ENCODE results near the gene RCOR2. TPM values are rescaled to one million over a fixed set of nuclear protein-coding genes. Genes with fewer than 3 reads are reported as not detected.

RCOR2 gene
- total and polyA plus RNA-seq, 2 of the 13 experiments (the other 11 are each of a cell fraction or from before 2014, with no cell fraction given): 8.3 to 8.5 TPM

DNA sequence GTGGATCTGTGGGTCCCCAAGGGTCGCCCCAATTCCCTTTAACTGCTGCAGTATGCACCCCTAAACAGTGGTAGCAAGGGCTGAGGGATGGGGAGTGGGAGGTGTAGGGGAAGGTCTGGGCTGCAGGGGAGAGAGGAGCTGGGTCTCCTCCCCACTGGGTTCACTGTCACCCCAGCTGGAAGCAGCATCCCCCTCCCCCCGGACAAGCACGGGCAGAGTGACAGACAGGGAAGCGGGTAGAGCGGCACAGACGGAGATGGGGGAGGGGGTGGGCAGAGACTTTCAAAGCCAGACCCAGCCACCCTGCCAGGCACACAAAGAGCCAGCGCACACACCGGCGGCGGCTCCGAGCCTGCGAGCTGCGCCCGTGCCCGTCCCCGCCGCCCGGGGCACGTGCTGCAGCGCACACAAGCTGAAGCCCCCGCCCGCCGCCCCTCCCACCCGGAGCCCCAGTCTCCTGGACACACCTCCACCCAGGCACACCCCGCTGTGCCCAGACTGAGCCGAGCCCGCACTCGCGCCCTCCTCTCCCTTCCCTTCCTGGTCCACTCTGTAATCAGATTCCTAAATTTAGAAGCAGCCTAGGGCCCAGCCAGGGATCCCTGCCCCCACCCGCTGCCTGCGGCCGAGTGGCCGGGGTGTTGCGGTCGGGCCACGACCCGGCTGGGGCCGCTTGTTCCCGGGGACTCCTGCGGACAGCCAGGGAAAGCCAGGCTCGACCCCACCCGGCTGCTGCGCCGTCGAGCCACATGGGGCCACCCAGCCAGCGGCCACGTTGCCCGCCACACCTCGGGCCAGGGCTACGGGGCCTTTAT, 935 bp upstream of the RCOR2 start (continued):
- TF ChIP-seq SMAD9 (CRISPR knock-in tag; IDR thresholded peaks at IDR 0.05): no peak
- TF ChIP-seq, protein P1, sequence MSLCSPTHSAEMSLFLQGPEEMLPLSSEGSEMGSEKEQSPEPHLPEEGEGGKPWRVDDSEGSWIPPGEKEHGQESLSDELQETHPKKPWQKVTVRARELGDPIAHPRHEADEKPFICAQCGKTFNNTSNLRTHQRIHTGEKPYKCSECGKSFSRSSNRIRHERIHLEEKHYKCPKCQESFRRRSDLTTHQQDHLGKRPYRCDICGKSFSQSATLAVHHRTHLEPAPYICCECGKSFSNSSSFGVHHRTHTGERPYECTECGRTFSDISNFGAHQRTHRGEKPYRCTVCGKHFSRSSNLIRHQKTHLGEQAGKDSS (CRISPR knock-in tag; IDR thresholded peaks at IDR 0.05; ENCODE audit: borderline replicate concordance, low read depth): 0 out of 2 replicates have a peak, but pooled peaks have one; percentile 29
- TF ChIP-seq, protein P2, sequence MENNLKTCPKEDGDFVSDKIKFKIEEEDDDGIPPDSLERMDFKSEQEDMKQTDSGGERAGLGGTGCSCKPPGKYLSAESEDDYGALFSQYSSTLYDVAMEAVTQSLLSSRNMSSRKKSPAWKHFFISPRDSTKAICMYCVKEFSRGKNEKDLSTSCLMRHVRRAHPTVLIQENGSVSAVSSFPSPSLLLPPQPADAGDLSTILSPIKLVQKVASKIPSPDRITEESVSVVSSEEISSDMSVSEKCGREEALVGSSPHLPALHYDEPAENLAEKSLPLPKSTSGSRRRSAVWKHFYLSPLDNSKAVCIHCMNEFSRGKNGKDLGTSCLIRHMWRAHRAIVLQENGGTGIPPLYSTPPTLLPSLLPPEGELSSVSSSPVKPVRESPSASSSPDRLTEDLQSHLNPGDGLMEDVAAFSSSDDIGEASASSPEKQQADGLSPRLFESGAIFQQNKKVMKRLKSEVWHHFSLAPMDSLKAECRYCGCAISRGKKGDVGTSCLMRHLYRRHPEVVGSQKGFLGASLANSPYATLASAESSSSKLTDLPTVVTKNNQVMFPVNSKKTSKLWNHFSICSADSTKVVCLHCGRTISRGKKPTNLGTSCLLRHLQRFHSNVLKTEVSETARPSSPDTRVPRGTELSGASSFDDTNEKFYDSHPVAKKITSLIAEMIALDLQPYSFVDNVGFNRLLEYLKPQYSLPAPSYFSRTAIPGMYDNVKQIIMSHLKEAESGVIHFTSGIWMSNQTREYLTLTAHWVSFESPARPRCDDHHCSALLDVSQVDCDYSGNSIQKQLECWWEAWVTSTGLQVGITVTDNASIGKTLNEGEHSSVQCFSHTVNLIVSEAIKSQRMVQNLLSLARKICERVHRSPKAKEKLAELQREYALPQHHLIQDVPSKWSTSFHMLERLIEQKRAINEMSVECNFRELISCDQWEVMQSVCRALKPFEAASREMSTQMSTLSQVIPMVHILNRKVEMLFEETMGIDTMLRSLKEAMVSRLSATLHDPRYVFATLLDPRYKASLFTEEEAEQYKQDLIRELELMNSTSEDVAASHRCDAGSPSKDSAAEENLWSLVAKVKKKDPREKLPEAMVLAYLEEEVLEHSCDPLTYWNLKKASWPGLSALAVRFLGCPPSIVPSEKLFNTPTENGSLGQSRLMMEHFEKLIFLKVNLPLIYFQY (CRISPR knock-in tag; IDR thresholded peaks at IDR 0.05; ENCODE audit: borderline replicate concordance): no peak
- TF ChIP-seq, protein P3, sequence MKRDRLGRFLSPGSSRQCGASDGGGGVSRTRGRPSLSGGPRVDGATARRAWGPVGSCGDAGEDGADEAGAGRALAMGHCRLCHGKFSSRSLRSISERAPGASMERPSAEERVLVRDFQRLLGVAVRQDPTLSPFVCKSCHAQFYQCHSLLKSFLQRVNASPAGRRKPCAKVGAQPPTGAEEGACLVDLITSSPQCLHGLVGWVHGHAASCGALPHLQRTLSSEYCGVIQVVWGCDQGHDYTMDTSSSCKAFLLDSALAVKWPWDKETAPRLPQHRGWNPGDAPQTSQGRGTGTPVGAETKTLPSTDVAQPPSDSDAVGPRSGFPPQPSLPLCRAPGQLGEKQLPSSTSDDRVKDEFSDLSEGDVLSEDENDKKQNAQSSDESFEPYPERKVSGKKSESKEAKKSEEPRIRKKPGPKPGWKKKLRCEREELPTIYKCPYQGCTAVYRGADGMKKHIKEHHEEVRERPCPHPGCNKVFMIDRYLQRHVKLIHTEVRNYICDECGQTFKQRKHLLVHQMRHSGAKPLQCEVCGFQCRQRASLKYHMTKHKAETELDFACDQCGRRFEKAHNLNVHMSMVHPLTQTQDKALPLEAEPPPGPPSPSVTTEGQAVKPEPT (CRISPR knock-in tag; IDR thresholded peaks at IDR 0.05; ENCODE audit: low read depth): no peak
- TF ChIP-seq, protein P4, sequence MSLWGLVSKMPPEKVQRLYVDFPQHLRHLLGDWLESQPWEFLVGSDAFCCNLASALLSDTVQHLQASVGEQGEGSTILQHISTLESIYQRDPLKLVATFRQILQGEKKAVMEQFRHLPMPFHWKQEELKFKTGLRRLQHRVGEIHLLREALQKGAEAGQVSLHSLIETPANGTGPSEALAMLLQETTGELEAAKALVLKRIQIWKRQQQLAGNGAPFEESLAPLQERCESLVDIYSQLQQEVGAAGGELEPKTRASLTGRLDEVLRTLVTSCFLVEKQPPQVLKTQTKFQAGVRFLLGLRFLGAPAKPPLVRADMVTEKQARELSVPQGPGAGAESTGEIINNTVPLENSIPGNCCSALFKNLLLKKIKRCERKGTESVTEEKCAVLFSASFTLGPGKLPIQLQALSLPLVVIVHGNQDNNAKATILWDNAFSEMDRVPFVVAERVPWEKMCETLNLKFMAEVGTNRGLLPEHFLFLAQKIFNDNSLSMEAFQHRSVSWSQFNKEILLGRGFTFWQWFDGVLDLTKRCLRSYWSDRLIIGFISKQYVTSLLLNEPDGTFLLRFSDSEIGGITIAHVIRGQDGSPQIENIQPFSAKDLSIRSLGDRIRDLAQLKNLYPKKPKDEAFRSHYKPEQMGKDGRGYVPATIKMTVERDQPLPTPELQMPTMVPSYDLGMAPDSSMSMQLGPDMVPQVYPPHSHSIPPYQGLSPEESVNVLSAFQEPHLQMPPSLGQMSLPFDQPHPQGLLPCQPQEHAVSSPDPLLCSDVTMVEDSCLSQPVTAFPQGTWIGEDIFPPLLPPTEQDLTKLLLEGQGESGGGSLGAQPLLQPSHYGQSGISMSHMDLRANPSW (CRISPR knock-in tag; IDR thresholded peaks at IDR 0.05; ENCODE audit: borderline replicate concordance): no peak
- no peak for TF ChIP-seq ZNF121 (CRISPR knock-in tag; IDR thresholded peaks at IDR 0.05)
- no peak for TF ChIP-seq ZNF235 (CRISPR knock-in tag; IDR thresholded peaks at IDR 0.05; ENCODE audit: borderline replicate concordance)
- peak; percentile 72 for TF ChIP-seq BHLHE40 (IDR thresholded peaks at IDR 0.05; ENCODE audit: low read length)
- no peak for TF ChIP-seq ZNF549 (CRISPR knock-in tag; IDR thresholded peaks at IDR 0.05)
- TF ChIP-seq ZNF335 (CRISPR knock-in tag; IDR thresholded peaks at IDR 0.05): no peak
- peak; percentile 80 for TF ChIP-seq ZNF777 (CRISPR knock-in tag; IDR thresholded peaks at IDR 0.05)
- TF ChIP-seq, protein P5, sequence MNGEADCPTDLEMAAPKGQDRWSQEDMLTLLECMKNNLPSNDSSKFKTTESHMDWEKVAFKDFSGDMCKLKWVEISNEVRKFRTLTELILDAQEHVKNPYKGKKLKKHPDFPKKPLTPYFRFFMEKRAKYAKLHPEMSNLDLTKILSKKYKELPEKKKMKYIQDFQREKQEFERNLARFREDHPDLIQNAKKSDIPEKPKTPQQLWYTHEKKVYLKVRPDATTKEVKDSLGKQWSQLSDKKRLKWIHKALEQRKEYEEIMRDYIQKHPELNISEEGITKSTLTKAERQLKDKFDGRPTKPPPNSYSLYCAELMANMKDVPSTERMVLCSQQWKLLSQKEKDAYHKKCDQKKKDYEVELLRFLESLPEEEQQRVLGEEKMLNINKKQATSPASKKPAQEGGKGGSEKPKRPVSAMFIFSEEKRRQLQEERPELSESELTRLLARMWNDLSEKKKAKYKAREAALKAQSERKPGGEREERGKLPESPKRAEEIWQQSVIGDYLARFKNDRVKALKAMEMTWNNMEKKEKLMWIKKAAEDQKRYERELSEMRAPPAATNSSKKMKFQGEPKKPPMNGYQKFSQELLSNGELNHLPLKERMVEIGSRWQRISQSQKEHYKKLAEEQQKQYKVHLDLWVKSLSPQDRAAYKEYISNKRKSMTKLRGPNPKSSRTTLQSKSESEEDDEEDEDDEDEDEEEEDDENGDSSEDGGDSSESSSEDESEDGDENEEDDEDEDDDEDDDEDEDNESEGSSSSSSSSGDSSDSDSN (CRISPR knock-in tag; IDR thresholded peaks at IDR 0.05): peak; percentile 58; the same call in 1 of the 2 replicates
- TF ChIP-seq ZBTB20 (CRISPR knock-in tag; IDR thresholded peaks at IDR 0.05; ENCODE audit: borderline replicate concordance, low read depth): no peak
- peak; percentile 38; the same call in 1 of the 2 replicates for TF ChIP-seq ZNF563 (CRISPR knock-in tag; IDR thresholded peaks at IDR 0.05)
- no peak for TF ChIP-seq SIX1 (CRISPR knock-in tag; IDR thresholded peaks at IDR 0.05; ENCODE audit: borderline replicate concordance)
- TF ChIP-seq TARDBP (CRISPR knock-in tag; IDR thresholded peaks at IDR 0.05): peak; percentile 34; the same call in 1 of the 2 replicates
- TF ChIP-seq RARA (CRISPR knock-in tag; IDR thresholded peaks at IDR 0.05): 0 out of 2 replicates have a peak, but pooled peaks have one; percentile 5

Measured in HepG2 (cell line).